ENCODE measurements around the gene OTUD5. TPM values are rescaled to one million over a fixed set of nuclear protein-coding genes. Genes with fewer than 3 reads are reported as not detected.

Gene OTUD5
- total and polyA plus RNA-seq, 2 of the 13 experiments (the other 11 are each of a cell fraction or from before 2014, with no cell fraction given): 18.4 to 42.2 TPM

- TF ChIP-seq, protein P1, sequence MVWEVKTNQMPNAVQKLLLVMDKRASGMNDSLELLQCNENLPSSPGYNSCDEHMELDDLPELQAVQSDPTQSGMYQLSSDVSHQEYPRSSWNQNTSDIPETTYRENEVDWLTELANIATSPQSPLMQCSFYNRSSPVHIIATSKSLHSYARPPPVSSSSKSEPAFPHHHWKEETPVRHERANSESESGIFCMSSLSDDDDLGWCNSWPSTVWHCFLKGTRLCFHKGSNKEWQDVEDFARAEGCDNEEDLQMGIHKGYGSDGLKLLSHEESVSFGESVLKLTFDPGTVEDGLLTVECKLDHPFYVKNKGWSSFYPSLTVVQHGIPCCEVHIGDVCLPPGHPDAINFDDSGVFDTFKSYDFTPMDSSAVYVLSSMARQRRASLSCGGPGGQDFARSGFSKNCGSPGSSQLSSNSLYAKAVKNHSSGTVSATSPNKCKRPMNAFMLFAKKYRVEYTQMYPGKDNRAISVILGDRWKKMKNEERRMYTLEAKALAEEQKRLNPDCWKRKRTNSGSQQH (CRISPR knock-in tag; IDR thresholded peaks at IDR 0.05; ENCODE audit: low read depth): no peak; the same call in 1 of the 2 replicates
- TF ChIP-seq RAD51 (IDR thresholded peaks at IDR 0.05; ENCODE audit: borderline replicate concordance) (no peak), MXI1 (IDR thresholded peaks at IDR 0.05; ENCODE audit: borderline replicate concordance, low read depth, low read length) (peak; percentile 55; the same call in 1 of the 3 replicates), RBM39 (IDR thresholded peaks at IDR 0.05; ENCODE audit: low read depth, low read length, poor library complexity, severe bottlenecking) (peak; percentile 66), SP1 (IDR thresholded peaks at IDR 0.05) (no peak), SP1 (CRISPR knock-in tag; IDR thresholded peaks at IDR 0.05) (peak; percentile 82), ZNF367 (CRISPR knock-in tag; IDR thresholded peaks at IDR 0.05; ENCODE audit: borderline replicate concordance) (no peak), ADNP (CRISPR knock-in tag; IDR thresholded peaks at IDR 0.05) (no peak), CERS6 (CRISPR knock-in tag; IDR thresholded peaks at IDR 0.05) (no peak), ZNF513 (CRISPR knock-in tag; conservative IDR thresholded peaks at IDR 0.05) (no peak), KDM1A (CRISPR knock-in tag; IDR thresholded peaks at IDR 0.05) (no peak), CHCHD3 (CRISPR knock-in tag; IDR thresholded peaks at IDR 0.05) (no peak), KDM5B (CRISPR knock-in tag; IDR thresholded peaks at IDR 0.05; ENCODE audit: borderline replicate concordance) (0 out of 2 replicates have a peak, but pooled peaks have one; percentile 57), NFE2L2 (IDR thresholded peaks at IDR 0.05; ENCODE audit: low read length) (no peak), MYC (CRISPR knock-in tag; IDR thresholded peaks at IDR 0.05; ENCODE audit: borderline replicate concordance) (peak; percentile 19; the same call in 1 of the 2 replicates)
- TF ChIP-seq, protein P2, sequence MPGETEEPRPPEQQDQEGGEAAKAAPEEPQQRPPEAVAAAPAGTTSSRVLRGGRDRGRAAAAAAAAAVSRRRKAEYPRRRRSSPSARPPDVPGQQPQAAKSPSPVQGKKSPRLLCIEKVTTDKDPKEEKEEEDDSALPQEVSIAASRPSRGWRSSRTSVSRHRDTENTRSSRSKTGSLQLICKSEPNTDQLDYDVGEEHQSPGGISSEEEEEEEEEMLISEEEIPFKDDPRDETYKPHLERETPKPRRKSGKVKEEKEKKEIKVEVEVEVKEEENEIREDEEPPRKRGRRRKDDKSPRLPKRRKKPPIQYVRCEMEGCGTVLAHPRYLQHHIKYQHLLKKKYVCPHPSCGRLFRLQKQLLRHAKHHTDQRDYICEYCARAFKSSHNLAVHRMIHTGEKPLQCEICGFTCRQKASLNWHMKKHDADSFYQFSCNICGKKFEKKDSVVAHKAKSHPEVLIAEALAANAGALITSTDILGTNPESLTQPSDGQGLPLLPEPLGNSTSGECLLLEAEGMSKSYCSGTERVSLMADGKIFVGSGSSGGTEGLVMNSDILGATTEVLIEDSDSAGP (CRISPR knock-in tag; IDR thresholded peaks at IDR 0.05; ENCODE audit: borderline replicate concordance): peak; percentile 33
- TF ChIP-seq, protein P3, sequence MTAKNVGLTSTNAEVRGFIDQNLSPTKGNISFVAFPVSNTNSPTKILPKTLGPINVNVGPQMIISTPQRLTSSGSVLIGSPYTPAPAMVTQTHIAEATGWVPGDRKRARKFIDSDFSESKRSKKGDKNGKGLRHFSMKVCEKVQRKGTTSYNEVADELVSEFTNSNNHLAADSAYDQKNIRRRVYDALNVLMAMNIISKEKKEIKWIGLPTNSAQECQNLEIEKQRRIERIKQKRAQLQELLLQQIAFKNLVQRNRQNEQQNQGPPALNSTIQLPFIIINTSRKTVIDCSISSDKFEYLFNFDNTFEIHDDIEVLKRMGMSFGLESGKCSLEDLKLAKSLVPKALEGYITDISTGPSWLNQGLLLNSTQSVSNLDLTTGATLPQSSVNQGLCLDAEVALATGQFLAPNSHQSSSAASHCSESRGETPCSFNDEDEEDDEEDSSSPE (CRISPR knock-in tag; IDR thresholded peaks at IDR 0.05): 0 out of 2 replicates have a peak, but pooled peaks have one; percentile 14
Observed at GRCh38 chrX:48897625-48898306, 59.6 kb downstream of the OTUD5 start, which contains the start of the genes PQBP1 and TIMM17B (continued).
